Thymus (tissue), 11 donors: Measurements from ENCODE around the gene EXOC4. TPM values are rescaled to one million over a fixed set of nuclear protein-coding genes. Genes with fewer than 3 reads are reported as not detected.

Experiments used
- DNase-seq, 9 donors: peaks; one replicate each; pipeline ENCODE4 v3.0.0-alpha.2; 2013; ENCODE audit warnings: low spot score in 9 of 9, low read depth in 6 of 9, missing footprints in 1 of 9
- H3K27ac ChIP-seq, 2 donors: one replicate each; pipeline ENCODE4 v1.5.1; 2013; ENCODE audit warnings: control low read depth in 1 of 2, low read depth in 1 of 2, low read length in 1 of 2, mild to moderate bottlenecking in 1 of 2, moderate library complexity in 1 of 2
- H3K27me3 ChIP-seq, 2 donors: one replicate each; pipeline ENCODE4 v1.5.1; 2013; ENCODE audit warnings: low read length in 1 of 2; ENCODE audit not compliant: control insufficient read depth in 2 of 2, insufficient read depth in 1 of 2
- H3K36me3 ChIP-seq, 2 donors: one replicate each; pipeline ENCODE4 v1.5.1; 2013; ENCODE audit warnings: low read length in 1 of 2, mild to moderate bottlenecking in 1 of 2, moderate library complexity in 1 of 2; ENCODE audit not compliant: control insufficient read depth in 2 of 2, insufficient read depth in 2 of 2
- H3K4me1 ChIP-seq, 2 donors: one replicate each; pipeline ENCODE4 v1.5.1; 2013; ENCODE audit warnings: low read length in 2 of 2; ENCODE audit not compliant: control insufficient read depth in 2 of 2, insufficient read depth in 2 of 2
- H3K4me3 ChIP-seq, 2 donors: one replicate each; pipeline ENCODE4 v1.5.1; 2013; ENCODE audit warnings: low read length in 2 of 2, control low read depth in 1 of 2, mild to moderate bottlenecking in 1 of 2
- H3K9me3 ChIP-seq, 2 donors: one replicate each; pipeline ENCODE4 v1.5.1; 2013; ENCODE audit warnings: low read length in 1 of 2, mild to moderate bottlenecking in 1 of 2; ENCODE audit not compliant: control insufficient read depth in 2 of 2, insufficient read depth in 1 of 2
- WGBS: extraction: QIAGEN DNeasy Blood & Tissue Kit; methylation state at CpG from one replicate; pipeline ENCODE4 v1.1.7; 2013; 5-methylcytosine and 5-hydroxymethylcytosine counted together
- polyA plus RNA-seq: library from polyadenylated mRNA; stranded (reverse); fragments of 200-250 nt; gene quantifications from one replicate; pipeline ENCODE4 v1.2.3, GENCODE V29; 2013
- total RNA-seq: library from RNA; stranded (reverse); fragments of 120-200 nt; gene quantifications from one replicate; pipeline ENCODE4 v1.2.4, GENCODE V29; 2013
- donor health status: healthy.

EXOC4 gene
- total and polyA plus RNA-seq, 2 donors = 25.5 to 51.2 TPM

DNA sequence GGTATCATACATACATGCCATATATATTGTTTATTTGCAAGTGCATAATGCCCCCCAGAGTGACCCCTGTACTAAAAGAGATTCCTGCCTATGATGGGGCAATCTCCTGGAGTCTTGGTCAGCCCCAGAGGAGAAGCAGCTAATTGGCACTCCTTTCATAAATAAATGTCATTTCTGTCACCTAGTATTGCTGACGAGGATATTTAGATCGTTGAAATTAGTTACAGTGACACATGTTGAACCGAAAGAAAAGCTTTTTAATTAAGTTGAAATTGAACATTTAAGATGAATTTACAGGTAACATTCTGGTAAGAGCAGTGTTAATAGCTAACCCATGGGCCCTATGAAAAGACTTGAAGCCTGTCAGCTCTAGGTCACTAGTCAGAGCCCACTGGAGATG lies 663.7 kb downstream of the EXOC4 start:
- H3K27ac ChIP-seq = no peak overlapping the region
- H3K4me1 ChIP-seq = no peaks in the 10 kb centered on the region
- no peak overlapping the region for H3K4me3 ChIP-seq
- H3K27me3 ChIP-seq = no peaks in the 10 kb centered on the region
- no peaks in the 10 kb centered on the region for H3K36me3 ChIP-seq
- H3K9me3 ChIP-seq = no peaks in the 10 kb centered on the region
- WGBS = 98% methylated on average over 3 of the region's 3 CpGs
- DNase-seq = no peak

DNA sequence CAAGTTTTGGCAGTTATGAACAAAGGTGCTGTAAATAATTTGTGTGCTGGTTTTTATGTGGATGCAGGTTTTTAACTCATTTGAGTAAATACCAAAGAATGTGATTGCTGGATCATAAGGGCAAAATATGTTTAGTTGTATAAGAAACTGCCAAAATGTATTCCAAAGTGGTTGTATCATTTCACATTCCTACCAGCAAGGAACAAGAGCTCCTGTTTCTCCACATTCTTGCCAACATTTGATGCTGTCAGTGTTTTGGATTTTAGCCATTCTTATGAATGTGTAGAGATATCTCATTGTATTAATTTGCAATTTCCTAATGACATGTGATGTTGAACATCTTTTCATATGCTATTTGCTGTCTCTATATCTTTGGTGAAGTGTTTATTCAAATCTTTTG lies 666.9 kb downstream of the EXOC4 start:
- H3K27ac ChIP-seq = no peak overlapping the region
- H3K4me1 ChIP-seq = no peaks in the 10 kb centered on the region
- DNase-seq = no peak
- no peak overlapping the region for H3K4me3 ChIP-seq
- H3K27me3 ChIP-seq = no peaks in the 10 kb centered on the region
- no peaks in the 10 kb centered on the region for H3K36me3 ChIP-seq
- no peaks in the 10 kb centered on the region for H3K9me3 ChIP-seq

DNA sequence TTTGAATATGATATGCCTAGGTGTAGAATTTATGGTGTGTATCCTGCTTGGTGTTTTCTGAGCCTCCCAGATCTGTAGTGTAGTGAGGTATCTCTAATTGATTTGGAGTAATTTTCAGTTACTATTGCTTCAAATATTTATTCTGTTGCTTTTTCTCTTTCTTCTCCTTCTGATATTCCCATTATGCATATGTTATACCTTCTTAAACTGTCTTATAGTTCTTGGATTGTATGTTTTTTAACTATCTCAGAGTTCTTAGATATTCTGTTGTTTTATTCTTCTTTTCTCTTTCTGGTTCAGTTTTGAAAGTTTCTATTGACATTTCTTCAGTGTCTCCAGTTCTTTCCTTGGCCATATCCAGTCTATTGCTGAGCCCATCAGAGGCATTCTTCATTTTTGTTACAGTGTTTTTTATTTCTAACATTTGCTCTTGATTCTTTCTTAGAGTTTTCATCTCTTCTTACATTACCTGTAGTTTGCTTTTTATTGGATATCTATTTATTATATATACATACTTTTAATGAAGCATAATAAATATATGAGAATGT lies 668.8 kb downstream of the EXOC4 start:
- no peak for DNase-seq
- Histone ChIP-seq H3K9me3 (no peaks in the 10 kb centered on the region), H3K4me3 (no peak overlapping the region), H3K27ac (no peak overlapping the region), H3K4me1 (no peaks in the 10 kb centered on the region), H3K36me3 (no peaks in the 10 kb centered on the region), H3K27me3 (no peaks in the 10 kb centered on the region)

GRCh38 chr7:133923974-133924373 lies 671.1 kb downstream of the EXOC4 start:
- DNase-seq = no peak
- Histone ChIP-seq H3K27ac (no peak overlapping the region), H3K36me3 (no peaks in the 10 kb centered on the region), H3K4me1 (no peaks in the 10 kb centered on the region), H3K27me3 (no peaks in the 10 kb centered on the region), H3K9me3 (no peaks in the 10 kb centered on the region), H3K4me3 (no peak overlapping the region)
- WGBS = 96% methylated on average over 4 of the region's 4 CpGs

DNA sequence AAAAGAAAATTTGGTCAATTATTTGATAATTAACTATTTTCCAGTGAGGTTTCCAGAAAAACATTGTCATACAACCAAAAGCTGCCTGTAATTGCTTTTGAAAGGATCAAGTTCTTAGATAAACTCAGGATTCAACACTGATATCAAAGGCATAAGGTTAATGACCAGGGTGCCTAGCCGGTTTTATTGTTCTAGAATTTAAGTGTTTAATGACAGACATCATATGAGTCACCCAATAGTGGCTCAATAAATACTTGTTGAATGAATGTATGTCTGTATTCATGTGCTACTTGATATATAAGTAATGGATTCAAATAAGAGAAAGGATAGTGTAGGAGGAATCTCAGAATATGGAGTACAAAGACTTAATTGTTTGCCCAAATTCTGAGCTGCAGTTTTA lies 678.2 kb downstream of the EXOC4 start:
- Histone ChIP-seq H3K27ac (no peak overlapping the region), H3K4me3 (no peak overlapping the region), H3K4me1 (no peaks in the 10 kb centered on the region), H3K9me3 (no peaks in the 10 kb centered on the region), H3K27me3 (no peaks in the 10 kb centered on the region), H3K36me3 (no peaks in the 10 kb centered on the region)
- WGBS = 95% methylated on average over 1 of the region's 1 CpG
- no peak for DNase-seq

- no peaks in the 10 kb centered on the region for H3K27me3 ChIP-seq
- H3K9me3 ChIP-seq = no peaks in the 10 kb centered on the region
- H3K36me3 ChIP-seq = no peaks in the 10 kb centered on the region
- no peak overlapping the region for H3K4me3 ChIP-seq
- no peaks in the 10 kb centered on the region for H3K4me1 ChIP-seq
- DNase-seq = no peak
- H3K27ac ChIP-seq = no peak overlapping the region
- WGBS = 50% methylated on average over 1 of the region's 1 CpG
These were observed 679.7 kb downstream of the EXOC4 start for GRCh38 chr7:133932591-133932990.

- Histone ChIP-seq H3K9me3 (no peaks in the 10 kb centered on the region), H3K4me3 (no peak overlapping the region), H3K4me1 (no peaks in the 10 kb centered on the region), H3K27me3 (no peaks in the 10 kb centered on the region), H3K27ac (no peak overlapping the region), H3K36me3 (peaks cover 0 to 5% of the 10 kb centered on the region in 2 donors)
- no peak for DNase-seq
- 97% methylated on average over 9 of the region's 9 CpGs for WGBS
These were observed 681.5 kb downstream of the EXOC4 start for GRCh38 chr7:133934262-133934976.

GRCh38 chr7:133934977-133935330 lies 682.1 kb downstream of the EXOC4 start:
- H3K27me3 ChIP-seq = no peaks in the 10 kb centered on the region
- no peaks in the 10 kb centered on the region for H3K9me3 ChIP-seq
- no peak overlapping the region for H3K4me3 ChIP-seq
- H3K4me1 ChIP-seq = no peaks in the 10 kb centered on the region
- peaks cover 0 to 5% of the 10 kb centered on the region in 2 donors for H3K36me3 ChIP-seq
- no peak for DNase-seq
- no peak overlapping the region for H3K27ac ChIP-seq
- WGBS = 99% methylated on average over 2 of the region's 2 CpGs

- Histone ChIP-seq H3K27ac (no peak overlapping the region), H3K27me3 (no peaks in the 10 kb centered on the region), H3K4me3 (no peak overlapping the region), H3K9me3 (no peaks in the 10 kb centered on the region), H3K36me3 (peaks cover 0 to 5% of the 10 kb centered on the region in 2 donors), H3K4me1 (no peaks in the 10 kb centered on the region)
- WGBS = 96% methylated on average over 7 of the region's 7 CpGs
- DNase-seq = no peak
These were observed 683.2 kb downstream of the EXOC4 start for GRCh38 chr7:133936074-133936473.
